ENCODE measurements around the gene ZNF296.

The ZNF296 gene

DNA sequence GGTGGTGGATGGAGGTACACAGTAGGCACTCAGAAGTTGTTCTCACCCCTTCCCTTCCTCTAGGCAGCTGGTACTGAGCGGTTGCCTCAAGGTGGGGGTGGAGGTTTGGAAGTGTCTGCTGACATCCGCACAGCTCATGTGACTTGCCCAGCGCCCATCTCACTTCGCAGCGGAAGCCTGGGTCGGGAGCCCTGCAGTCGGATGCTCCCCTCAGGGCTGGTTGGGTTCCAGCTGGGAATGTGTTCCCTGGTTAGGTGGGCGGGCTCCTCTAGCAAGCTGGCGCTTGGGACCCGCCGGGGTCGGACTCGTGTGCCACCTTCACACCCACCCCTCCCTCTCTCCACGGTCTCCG, 26.9 kb upstream of the ZNF296 start:
- DNase-seq (ENCODE audit: low read depth), result no peak

GRCh38 chr19:45102481-45102880, 26.2 kb upstream of the ZNF296 start:
- no peak for DNase-seq (ENCODE audit: low read depth)

- no peak for DNase-seq (ENCODE audit: low read depth)
These were observed 25.5 kb upstream of the ZNF296 start for GRCh38 chr19:45101806-45102205.

GRCh38 chr19:45100846-45101252, 24.6 kb upstream of the ZNF296 start:
- DNase-seq (ENCODE audit: low read depth), result no peak

- no peak for DNase-seq (ENCODE audit: low read depth)
These were observed 23.9 kb upstream of the ZNF296 start for GRCh38 chr19:45100201-45100600.

GRCh38 chr19:45099467-45100191, 23.4 kb upstream of the ZNF296 start:
- no peak for DNase-seq (ENCODE audit: low read depth)

- DNase-seq (ENCODE audit: low read depth), result no peak
These were observed 22.5 kb upstream of the ZNF296 start for GRCh38 chr19:45098521-45099466.

DNA sequence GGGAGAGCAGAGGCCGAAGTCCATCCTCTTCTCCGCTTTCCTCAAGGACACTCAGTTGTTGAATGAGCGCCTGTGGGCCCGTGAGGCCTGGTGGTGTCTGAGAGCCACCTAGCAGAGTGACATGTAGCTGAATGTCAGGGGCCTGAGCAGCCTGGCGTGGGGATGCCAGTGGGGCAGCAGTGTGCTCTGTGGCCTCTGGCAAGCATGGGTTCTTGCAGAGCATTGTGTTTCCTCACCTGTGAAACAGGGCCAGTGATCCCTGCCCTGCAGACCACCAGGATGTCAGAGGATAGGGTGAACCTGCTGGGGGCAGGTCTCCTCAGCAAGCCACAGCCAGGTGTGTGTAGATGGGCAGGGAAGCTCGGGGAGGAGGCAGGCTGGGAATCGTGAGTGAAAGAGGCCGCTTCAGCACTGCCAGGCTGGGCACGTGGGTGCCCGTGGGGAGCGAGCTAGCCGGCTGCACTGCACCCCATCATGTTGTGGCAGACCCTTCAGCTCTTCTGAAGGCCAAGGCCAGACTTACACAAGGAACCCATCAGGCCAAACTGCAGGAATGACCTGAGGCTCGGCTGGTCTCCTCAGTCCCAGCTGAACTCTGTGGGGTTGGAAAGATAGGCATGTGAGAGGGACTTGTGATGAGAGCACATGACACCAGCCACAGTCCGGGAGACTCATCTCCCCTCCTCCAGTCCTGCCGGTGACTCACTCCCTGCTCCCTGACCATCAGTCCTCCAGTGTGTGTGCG, 21.7 kb upstream of the ZNF296 start:
- DNase-seq (ENCODE audit: low read depth), result no peak

- DNase-seq (ENCODE audit: low read depth), result no peak
These were observed 21.1 kb upstream of the ZNF296 start for GRCh38 chr19:45097450-45097775.

- DNase-seq (ENCODE audit: low read depth), result no peak
These were observed 20.4 kb upstream of the ZNF296 start for GRCh38 chr19:45096700-45097099.

DNA sequence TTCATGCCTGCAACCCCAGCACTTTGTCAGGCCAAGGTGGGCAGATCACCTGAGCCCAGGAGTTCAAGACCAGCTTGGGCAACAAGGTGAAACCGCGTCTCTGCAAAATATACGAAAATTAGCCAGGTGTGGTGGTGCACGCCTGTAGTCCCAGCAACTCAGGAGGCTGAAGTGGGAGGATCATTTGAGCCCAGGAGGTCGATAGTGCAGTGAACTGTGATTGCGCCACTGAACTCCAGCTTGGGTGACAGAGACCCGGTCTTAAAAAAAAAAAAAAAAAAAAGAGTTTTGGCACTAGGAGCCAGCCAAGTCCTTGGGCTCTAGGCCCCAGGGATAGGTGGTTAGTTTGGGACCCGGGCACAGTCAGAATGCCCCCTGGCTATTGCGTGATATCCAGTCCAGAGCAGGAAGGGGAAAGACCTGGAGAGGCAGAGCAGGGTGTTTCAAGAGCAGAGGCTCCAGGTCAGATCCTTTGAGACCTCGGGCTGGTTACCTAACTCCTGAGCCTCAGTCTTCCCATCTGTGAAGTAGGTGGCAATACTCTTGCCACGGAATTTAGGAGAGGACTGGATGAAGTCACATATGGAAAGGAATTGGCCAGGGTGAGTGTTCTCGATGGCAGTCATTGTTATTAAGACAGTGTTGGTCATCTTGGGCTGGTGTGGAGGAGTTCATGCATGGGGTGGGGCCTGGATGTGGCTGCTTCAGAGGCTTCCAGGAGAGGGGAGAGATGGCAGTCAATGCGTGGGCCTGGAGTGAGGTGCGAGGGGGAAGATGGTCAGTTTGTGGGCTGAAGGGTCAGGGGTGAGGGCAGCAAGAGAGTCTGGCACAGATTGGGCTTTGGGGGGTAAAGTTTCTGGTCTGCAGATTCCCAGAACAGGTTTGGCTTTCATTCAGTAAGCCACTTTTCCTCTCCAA, 19.5 kb upstream of the ZNF296 start:
- no peak for DNase-seq (ENCODE audit: low read depth)

GRCh38 chr19:45094707-45095106, 18.4 kb upstream of the ZNF296 start:
- DNase-seq (ENCODE audit: low read depth), result no peak

GRCh38 chr19:45094137-45094536, 17.9 kb upstream of the ZNF296 start:
- DNase-seq (ENCODE audit: low read depth), result no peak

DNA sequence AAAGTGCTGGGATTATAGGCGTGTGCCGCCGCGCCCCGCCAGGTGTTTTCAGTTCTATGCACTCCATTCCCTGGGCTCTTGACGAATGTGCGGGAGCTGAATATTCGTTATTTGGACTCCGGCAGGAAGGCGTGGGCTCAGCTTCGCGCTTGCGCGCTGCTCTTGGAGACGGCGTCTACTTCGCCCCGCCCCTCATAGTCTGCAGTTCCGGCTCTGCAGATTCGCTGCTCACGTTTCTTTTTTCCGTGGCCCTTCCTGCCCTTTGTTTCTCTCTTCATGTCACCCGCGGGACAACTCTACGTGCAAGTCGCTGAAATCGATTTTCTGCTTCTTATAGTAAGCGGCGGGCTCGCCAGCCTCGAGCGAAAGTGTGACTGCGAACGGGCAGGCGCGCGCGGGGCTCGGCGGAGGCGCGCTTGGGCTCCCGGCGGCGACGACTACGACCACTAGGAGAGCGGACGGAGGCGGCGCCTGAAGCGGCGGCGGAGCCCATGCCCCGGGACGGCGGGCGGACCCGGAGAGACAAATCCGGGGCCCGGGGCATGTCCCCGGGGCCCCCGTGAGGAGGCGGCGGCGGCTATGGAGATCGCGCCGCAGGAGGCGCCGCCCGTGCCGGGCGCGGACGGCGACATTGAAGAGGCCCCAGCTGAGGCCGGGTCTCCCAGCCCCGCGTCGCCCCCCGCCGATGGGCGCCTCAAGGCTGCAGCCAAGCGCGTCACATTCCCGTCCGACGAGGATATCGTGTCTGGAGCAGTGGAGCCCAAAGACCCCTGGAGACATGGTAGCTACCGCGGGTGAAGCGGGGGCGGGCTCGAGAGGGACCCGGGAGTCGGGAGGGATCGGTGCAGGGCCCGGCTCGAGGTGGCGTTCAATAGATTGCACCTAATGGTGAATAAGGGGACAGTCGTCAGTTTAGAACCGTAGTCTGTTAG, 16.7 kb upstream of the ZNF296 start, which contains the start of gene PPP1R37:
PPP1R37 (plus strand) TSS at position 433 of the 932 bp plus-strand sequence; CDS start at position 580, 147 bp downstream.
- DNase-seq (ENCODE audit: low read depth), result peak; percentile 89

- DNase-seq (ENCODE audit: low read depth), result peak; percentile 95
These were observed 15.0 kb upstream of the ZNF296 start for GRCh38 chr19:45091031-45091923.

DNA sequence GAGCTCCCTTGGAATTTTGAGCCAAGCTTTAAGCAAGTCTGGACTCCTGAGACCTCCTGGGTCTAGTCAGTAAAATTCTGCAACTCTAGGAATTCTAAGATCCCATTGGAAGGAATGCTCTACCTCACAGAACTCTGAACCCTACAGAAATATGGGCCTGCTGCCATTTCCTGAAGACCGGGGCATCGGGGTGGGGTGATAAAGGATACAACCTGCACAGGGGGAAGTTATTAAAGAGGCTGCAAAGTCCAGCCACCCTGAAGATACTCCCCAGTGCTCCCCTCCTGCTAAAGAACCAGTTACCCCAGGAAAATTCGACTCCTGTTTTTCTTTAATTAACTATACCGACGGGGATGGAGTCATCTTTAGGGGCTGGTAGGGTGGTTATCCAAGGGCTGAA, 14.3 kb upstream of the ZNF296 start:
- DNase-seq (ENCODE audit: low read depth), result no peak

- no peak for DNase-seq (ENCODE audit: low read depth)
These were observed 13.8 kb upstream of the ZNF296 start for GRCh38 chr19:45090034-45090433.

DNA sequence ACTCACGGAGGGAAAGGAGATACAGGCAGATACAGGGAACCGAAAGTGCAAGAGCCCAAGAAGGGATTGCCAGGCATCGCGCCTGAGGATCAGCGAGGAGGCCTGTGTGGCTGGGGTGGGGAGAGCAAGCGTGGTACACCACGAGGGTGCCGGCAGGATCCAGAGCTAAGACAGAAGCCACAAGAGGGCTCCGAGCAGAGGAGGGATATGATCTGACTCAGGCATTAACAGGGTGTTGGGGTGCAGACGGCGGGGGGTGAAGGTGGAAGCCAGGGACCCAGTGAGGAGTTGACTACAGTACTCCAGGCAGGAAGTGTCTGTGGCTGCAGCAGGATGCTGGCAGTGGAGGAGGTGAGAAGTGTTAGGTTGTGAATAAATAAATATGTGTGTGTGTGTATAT, 11.3 kb upstream of the ZNF296 start:
- DNase-seq (ENCODE audit: low read depth), result no peak

GRCh38 chr19:45086480-45086879, 10.2 kb upstream of the ZNF296 start:
- no peak for DNase-seq (ENCODE audit: low read depth)
